GM10266 (cell line): ENCODE measurements around the gene DNASE1L1.

Source experiments
- DNase-seq: peaks from one replicate; pipeline ENCODE4 v3.0.0; 2012; ENCODE audit errors: extremely low spot score
- CTCF ChIP-seq: IDR thresholded peaks from 2 replicates; pipeline ENCODE4 v1.5.1; 2012; ENCODE audit warnings: mild to moderate bottlenecking, low read depth; ENCODE audit not compliant: control insufficient read depth, insufficient read depth; ENCODE audit errors: missing control alignments

Gene DNASE1L1

DNA sequence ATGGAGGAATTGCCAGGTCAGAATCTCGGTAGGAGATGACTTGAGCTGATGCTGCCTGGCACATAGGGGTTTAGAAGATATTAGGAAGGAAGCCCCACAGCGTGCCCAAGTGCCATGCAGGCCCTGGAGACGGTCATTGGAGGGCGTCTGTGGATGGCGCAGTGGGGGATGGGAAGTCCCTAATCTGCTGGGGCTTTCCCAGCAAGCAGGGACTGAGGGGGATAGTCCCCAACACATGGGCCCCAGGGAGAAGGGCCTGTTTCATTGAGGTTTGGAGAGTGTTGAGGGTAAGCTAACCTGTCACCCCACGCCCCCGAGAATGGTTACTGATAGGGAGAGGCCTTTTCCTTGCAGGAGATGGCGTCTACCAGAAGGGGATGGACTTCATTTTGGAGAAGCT lies 10.1 kb upstream of the DNASE1L1 start:
- TF ChIP-seq CTCF: no peak
- DNase-seq: peak; percentile 35

DNA sequence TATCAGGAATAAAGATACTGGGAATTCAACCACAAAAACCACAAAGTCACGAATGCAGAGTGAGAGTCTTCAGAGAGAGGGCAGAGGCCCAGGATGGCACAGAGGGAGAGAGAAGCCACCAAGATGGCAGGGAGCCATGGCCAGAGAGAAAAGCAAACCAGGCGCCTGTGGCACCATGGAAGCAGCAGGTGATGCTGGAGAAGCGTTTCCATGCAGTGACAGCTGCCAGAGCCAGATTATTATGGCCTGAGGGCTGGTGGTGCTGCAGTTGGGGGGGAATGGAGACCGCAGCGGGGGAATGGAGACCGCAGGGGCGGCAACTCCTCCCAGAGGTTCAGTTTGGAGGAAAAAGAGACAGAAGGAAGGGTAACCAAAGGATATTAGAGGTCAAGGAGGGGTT lies 8.1 kb upstream of the DNASE1L1 start:
- DNase-seq: no peak
- no peak for TF ChIP-seq CTCF

DNA sequence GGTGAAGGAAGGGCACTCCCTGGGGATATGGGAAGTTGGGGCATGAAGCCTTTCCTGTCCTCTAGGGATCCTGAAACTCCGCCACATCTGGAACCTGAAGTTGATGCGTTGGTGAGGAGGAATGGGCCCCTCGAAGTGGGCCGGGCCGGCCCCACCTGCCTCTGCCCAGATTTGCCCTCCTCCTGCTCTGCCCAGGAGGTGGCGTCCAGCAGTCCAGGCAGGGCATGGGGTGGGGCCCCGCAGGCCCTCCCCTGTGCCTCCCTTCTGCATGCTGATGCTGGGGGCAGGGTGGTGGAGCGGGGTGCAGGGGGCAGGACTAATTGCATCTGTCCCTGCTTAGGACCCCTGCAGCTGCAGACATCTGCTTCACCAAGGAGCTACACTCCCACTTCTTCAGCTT lies 4.1 kb upstream of the DNASE1L1 start:
- no peak for TF ChIP-seq CTCF
- DNase-seq: no peak

DNA sequence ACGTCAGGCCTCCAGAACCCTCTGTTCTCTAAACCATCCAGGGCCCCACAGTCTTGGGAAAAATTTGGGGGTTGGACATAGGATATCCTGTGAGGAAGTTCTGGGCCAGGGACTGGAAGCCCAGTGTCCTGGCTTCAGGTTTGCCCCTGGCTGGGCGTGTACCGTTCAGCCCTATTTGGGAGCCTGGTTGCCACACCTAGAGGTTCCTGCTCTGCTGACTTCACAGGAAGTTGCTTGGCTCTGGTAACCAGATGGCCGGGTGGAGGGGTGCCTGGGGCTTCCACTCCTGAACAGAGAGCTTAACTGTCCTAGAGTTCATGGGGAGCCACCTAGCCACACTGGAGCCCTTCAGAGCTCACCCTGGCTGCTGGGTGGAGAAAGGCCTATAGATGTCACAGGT lies 3.4 kb upstream of the DNASE1L1 start:
- DNase-seq: no peak
- no peak for TF ChIP-seq CTCF

DNA sequence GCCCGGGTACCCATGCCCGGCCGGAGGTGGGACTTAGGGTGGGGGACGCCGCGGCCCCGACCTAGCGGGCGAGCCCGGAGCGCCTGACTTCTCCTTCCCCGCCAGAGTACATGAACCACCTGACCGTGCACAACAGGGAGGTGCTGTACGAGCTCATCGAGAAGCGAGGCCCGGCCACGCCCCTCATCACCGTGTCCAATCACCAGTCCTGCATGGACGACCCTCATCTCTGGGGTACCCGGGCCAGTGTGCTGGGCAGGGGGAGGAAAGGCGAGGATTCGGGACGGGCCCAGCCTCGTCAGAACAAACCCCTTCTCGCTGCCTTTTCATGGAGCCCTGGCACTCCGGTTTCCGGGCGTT lies 2.9 kb upstream of the DNASE1L1 start:
- no peak for TF ChIP-seq CTCF
- peak; percentile 65 for DNase-seq

- no peak for TF ChIP-seq CTCF
- DNase-seq: no peak
Measured at GRCh38 chrX:154408659-154409221, 314 bp downstream of the DNASE1L1 start.

DNA sequence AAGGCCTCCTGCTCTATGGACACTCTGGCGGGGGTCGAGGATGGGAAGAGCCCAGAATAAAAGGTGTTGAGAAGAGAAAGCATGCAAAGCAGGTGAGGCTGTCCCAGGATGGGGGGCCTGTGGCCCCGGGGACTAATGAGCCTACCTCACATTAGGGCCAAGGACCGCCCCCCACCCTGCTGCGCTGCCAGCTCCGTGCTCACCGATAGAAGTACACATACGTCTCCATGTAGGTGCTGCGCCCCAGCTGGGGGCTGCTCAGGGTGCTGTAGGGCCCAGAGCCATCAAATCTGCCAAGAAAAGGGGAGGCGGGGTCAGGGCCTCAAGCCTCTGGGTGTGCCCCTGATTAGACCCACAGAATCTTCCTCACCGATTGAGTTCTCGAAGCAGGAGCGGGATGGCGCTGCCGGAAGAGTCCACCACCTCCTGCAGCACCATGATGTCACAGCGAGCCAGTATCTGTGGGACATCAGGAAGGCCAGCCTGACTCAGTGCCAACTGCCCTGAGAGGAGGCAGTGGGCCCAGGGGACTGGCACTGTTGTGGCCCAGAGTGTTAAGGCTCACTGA lies 4.3 kb downstream of the DNASE1L1 start:
- TF ChIP-seq CTCF: no peak
- no peak for DNase-seq
